Measurements from ENCODE around the gene MECP2.
"Not testable (repeated sequence)": the region's sequence is repeated elsewhere in the genome, so short reads cannot be mapped to it uniquely, and the experiment has no call there.

DNA sequence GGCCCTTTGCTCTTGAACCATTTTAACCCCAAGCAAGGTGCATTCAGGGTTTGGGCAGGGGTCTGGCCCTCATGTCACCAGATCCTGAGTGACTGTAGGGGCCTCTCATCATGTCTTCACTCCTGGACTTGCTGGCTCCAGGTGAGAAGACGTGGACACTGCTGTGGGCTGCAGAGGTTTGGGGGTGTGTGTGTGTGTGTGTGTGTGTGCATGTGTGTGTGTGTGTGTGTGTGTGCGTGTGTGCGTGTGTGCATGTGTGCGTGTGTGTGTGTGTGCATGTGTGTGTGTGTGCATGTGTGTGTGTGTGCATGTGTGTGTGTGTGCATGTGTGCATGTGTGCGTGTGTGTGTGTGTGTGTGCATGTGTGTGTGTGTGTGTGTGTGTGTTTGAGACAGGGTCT is 103.1 kb downstream of the MECP2 start:
- TF ChIP-seq NR3C1 (IDR thresholded peaks at IDR 0.05); HOXA7 (CRISPR knock-in tag; IDR thresholded peaks at IDR 0.05); RFX5 (IDR thresholded peaks at IDR 0.05): not testable (repeated sequence)
- TF ChIP-seq, protein P1, sequence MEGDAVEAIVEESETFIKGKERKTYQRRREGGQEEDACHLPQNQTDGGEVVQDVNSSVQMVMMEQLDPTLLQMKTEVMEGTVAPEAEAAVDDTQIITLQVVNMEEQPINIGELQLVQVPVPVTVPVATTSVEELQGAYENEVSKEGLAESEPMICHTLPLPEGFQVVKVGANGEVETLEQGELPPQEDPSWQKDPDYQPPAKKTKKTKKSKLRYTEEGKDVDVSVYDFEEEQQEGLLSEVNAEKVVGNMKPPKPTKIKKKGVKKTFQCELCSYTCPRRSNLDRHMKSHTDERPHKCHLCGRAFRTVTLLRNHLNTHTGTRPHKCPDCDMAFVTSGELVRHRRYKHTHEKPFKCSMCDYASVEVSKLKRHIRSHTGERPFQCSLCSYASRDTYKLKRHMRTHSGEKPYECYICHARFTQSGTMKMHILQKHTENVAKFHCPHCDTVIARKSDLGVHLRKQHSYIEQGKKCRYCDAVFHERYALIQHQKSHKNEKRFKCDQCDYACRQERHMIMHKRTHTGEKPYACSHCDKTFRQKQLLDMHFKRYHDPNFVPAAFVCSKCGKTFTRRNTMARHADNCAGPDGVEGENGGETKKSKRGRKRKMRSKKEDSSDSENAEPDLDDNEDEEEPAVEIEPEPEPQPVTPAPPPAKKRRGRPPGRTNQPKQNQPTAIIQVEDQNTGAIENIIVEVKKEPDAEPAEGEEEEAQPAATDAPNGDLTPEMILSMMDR (IDR thresholded peaks at IDR 0.05): not testable (repeated sequence)
